Measurements from ENCODE around the gene GOPC. TPM values are rescaled to one million over a fixed set of nuclear protein-coding genes. Genes with fewer than 3 reads are reported as not detected.

GOPC gene
- 25.4 and 28.6 TPM in 2 replicates for total RNA-seq

DNA sequence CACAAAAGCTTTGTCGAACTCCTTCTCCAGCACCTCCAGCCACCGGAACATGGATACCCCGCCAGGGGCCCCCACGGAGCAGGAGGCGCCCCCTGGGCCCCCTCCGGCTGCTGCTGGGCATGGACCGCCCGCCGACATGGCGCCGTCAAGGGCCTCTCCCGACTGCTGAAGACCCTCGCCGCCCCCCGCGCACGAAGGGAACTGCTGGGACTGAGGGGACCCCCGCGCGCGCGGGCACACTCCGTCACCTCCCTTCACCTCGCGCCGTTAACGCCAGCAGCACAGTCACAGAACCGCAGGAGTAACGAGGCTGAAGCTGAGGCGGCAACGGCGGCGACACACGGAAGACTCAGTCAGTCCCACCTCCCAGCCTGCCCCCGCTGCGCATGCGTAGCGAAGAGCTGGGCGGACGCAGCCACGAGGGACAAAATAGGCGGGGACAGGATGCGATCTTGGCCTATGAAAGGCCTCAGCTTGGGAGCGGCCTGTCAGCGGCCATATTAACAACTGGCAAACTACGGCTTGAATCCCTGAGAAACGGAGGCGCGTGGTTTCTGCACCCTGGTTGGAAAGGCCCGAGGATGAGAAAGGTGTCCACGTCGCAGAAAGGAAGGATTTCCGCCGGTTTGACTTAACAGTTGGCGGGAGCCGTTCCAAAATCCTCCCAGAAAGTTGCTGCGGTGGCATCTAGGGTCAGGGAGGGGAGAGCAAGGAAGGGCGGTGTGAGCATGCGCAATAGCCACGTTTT is at the start of gene GOPC:
Gene GOPC, minus strand, starts transcription at position 361 of the 748 bp plus-strand sequence. Its CDS starts 223 bp downstream, at position 138.

Other genes starting within 250 kb of the GOPC start
- 0.23 and 0.34 TPM in 2 replicates for gene ROS1, start 176.6 kb downstream of the GOPC start, total RNA-seq
- gene DCBLD1, start 119.8 kb downstream of the GOPC start, total RNA-seq, result 6.8 and 17.9 TPM in 2 replicates
- 12.7 and 15.1 TPM in 2 replicates for gene NUS1, start 73.0 kb upstream of the GOPC start, total RNA-seq

Measured in pericardium fibroblast (primary cell).